Measurements from ENCODE around the gene TTC28. TPM values are rescaled to one million over a fixed set of nuclear protein-coding genes. Genes with fewer than 3 reads are reported as not detected.

The TTC28 gene
- total RNA-seq, 2 donors from 2014 or later, result 0.40 to 1.9 TPM

DNA sequence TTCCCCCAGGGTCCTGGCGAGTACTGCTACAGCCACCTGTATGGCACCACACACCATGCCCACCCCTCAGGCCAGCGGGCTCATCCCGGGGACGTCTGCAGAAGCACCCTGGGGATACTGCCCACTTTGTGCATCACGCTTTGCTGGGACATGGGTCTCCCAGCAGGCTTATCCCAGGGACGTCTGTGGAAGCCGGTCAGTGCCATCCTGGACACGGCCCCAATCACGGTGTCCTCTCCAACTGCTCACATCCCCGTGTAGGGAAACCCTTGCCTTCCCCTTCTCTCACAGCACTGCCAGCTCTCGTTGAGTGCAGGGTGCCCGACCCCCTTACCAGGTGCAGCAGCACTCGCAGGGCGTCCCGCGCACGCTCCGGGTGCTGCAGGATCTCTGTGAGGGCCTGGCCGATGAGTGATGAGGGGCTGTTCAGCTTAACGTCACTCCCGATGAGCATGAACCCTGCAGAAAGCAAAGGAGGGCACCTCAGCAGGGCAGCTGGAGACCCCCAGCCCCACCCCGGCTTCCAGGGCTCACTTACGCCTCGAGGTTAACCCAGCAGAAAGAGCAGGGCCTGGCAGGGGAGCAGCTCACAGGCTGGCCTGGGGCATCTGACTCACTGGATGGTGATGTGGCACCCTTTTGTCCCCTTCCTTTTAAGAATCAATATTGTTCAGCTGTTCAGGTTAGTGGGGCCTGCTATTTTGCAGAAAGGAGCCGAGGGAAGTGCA lies 683.7 kb downstream of the TTC28 start:
- DNase-seq (no peak), ATAC-seq (no peak)
- Mint-ChIP-seq H3K4me3 (no peak overlapping the region), H3K27ac (peak overlapping the region; percentile 56), H3K36me3 (ENCODE audit: low read depth) (no peaks in the 10 kb centered on the region), H3K4me1 (peaks cover 2% of the 10 kb centered on the region), H3K27me3 (peaks cover 1% of the 10 kb centered on the region)
- H3K9me3 ChIP-seq (ENCODE audit: control insufficient read depth, low read length, poor library complexity, severe bottlenecking), result no peaks in the 10 kb centered on the region

DNA sequence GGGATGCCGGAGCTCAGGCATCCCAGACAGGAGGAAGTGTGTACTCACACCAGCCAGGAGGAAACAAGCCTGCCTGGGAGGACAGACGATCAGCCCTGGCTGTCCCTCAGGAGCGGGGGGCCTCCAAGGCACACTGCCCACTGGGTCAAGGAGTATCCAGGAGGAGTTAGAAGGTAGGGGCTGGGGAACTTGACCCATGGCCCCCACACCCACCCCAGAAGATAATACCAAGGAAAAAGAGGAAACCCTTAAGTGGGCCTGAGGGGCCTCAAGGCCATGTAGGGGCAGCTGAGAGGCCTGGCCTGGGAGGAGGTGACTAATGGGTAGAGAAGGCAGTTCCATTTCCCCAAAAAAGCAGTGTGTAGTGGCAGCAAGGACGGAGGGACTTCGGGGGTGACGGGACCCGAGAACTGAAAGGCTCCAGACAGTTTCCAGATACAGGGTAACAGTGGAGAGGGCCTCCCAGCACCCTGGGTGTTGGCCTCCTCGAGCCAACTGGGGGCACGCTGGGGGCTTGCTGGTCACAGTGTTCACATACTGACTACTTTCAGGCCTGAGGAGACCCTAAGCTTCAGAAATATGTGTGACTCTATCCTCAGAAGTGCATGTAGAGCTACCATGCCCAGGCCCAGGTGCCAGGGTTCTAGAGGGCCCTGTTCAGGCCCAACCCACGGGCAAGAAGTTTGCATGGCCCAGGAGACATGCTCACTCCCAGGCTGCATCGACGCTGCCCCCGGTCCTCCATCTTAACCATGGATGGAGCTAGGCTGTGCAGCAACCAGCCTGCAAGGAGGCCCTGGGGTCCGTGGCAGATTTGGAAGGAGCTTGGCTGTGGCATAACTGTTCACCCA lies 684.9 kb downstream of the TTC28 start:
- no peak overlapping the region for H3K27ac Mint-ChIP-seq
- DNase-seq, result no peak
- H3K4me3 Mint-ChIP-seq, result no peak overlapping the region
- no peak for ATAC-seq
- peaks cover 2% of the 10 kb centered on the region for H3K4me1 Mint-ChIP-seq
- no peaks in the 10 kb centered on the region for H3K27me3 Mint-ChIP-seq
- no peaks in the 10 kb centered on the region for H3K9me3 ChIP-seq (ENCODE audit: control insufficient read depth, low read length, poor library complexity, severe bottlenecking)
- H3K36me3 Mint-ChIP-seq (ENCODE audit: low read depth), result no peaks in the 10 kb centered on the region

DNA sequence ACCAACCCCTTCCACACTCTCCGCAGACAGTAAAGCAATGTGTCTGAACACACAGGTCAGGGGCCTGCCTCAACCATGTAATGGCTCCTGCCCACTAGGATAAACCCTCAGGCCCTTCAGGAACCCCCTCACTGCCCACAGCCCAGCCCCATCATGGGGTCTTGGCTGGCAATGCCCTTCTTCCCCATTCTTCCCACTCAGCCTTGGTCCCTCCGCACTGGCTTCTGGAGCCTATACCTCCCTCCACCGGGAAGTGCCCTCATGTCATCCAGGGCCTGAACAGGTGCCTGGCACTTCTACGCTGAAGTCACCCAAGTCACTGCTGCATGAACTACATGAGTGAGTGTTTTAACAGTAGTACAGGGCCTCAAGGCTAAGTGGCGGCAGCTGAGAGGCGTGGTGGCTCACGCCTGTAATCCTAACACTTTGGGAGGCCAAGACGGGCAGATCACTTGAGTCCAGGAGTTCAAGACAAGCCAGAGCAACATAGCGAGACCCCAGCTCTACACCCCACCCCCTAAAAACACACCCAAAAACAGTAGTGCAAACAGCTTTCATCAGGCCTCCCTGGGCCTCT lies 685.8 kb downstream of the TTC28 start:
- H3K27ac Mint-ChIP-seq, result no peak overlapping the region

DNA sequence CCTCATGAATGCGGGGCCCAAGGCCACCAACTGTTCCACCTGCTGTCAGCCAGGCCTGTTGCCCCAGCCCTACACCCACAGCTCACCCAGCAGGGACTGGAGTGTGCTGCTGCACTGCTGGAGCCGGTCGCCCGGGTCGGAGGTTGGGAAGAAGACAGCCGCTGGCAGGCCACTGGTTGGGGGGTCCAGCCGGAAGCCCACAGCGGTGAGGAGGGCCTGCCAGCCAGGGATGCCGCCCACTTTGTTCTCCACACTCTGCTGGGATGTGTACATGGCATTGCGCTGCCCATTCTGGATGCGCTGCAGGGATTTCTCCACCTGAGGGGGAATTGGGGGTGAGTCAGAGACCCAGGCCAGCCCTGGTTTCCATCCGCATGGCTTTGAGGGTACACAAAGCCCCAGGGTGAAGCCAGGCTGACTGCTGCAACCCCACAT lies 686.4 kb downstream of the TTC28 start:
- DNase-seq, result no peak
- ATAC-seq, result no peak
- peaks cover 2% of the 10 kb centered on the region for H3K4me1 Mint-ChIP-seq
- H3K9me3 ChIP-seq (ENCODE audit: control insufficient read depth, low read length, poor library complexity, severe bottlenecking), result no peaks in the 10 kb centered on the region
- H3K27me3 Mint-ChIP-seq, result no peaks in the 10 kb centered on the region
- H3K27ac Mint-ChIP-seq, result no peak overlapping the region
- H3K4me3 Mint-ChIP-seq, result no peak overlapping the region
- H3K36me3 Mint-ChIP-seq (ENCODE audit: low read depth), result no peaks in the 10 kb centered on the region

More for the DNA sequence above, 685.8 kb downstream of the TTC28 start:
- H3K9me3 ChIP-seq (ENCODE audit: control insufficient read depth, low read length, poor library complexity, severe bottlenecking), result no peaks in the 10 kb centered on the region
- Mint-ChIP-seq H3K4me3 (no peak overlapping the region), H3K4me1 (peaks cover 2% of the 10 kb centered on the region), H3K27me3 (no peaks in the 10 kb centered on the region), H3K36me3 (ENCODE audit: low read depth) (no peaks in the 10 kb centered on the region)
- ATAC-seq, result no peak
- DNase-seq, result no peak

DNA sequence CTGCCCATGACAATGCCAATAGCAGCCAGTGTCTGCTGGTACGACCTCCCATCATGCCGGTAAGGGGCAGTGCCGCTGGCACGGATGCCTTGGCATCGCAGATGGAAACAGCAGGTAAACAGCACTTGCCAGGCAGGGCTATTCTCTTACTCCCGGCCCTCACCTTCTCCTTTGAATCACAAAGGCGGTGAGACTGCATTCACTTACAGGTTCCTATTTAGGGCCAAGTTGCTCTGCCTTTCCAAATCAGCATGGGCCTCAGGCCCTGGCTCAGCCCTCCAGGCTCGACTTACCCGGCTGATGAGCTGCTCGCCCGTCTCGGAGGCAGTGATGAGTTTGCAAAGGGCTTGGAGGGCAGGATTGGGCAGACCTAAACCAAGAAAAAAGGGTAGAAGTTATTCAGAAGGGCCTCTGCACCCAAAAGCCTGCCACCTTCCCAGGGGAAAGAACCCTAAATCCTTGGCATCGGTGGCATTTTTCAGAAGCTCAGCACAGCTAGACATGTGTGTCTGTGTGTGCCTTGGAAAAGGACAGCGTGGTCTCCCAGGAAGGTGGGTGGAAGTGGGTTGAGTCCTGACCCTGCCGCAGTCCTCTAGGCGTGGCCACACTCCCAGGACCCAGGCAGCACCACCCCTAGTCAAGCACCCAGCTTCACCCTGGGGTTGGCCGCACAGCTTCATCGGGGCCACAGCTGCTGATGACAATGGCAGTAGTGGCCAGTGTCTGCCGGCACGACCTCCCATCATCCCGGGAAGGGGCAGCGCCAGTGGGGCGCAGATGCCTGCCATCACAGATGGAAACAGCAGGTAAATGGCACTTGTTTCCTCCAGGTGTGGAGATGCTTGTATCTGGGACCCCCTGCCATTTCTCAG lies 687.1 kb downstream of the TTC28 start:
- DNase-seq, result no peak
- no peaks in the 10 kb centered on the region for H3K36me3 Mint-ChIP-seq (ENCODE audit: low read depth)
- H3K9me3 ChIP-seq (ENCODE audit: control insufficient read depth, low read length, poor library complexity, severe bottlenecking), result no peaks in the 10 kb centered on the region
- H3K27me3 Mint-ChIP-seq, result no peaks in the 10 kb centered on the region
- H3K4me1 Mint-ChIP-seq, result peaks cover 2% of the 10 kb centered on the region
- no peak for ATAC-seq
- no peak overlapping the region for H3K4me3 Mint-ChIP-seq
- no peak overlapping the region for H3K27ac Mint-ChIP-seq

DNA sequence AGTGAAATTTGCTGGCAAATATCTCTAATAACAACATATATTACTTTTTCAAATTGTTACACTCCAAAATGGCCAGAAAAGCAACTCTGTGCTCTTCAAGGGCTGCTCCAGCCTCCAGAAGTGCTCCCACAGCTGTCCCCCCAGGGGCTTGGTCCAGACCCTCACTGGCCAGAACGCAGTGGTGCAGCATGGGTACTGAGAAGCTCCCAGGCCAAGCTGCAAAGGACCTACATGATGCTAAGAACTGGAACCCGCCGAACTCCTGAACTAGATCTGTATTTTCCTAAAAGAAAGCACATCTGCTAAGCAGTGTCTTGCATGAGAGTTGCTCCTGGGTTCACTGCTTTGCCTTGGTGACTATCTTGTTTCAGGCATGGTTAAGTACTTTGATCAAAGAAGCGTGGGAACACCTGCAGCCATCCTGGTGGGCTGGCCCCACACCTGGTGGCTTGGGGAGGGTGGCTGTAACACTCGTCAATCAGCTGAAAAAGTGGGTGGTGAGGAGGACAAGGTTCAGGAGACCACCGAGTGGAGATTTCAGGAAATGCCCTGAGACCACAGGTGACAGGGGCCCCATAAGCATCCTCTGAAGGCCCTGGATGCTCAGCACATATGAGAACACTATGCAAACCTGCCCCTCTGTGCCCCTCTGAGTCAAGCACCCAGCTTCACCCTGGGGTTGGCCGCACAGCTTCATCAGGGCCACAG lies 687.9 kb downstream of the TTC28 start:
- Mint-ChIP-seq H3K4me3 (no peak overlapping the region), H3K27ac (no peak overlapping the region), H3K36me3 (ENCODE audit: low read depth) (no peaks in the 10 kb centered on the region), H3K4me1 (peaks cover 2% of the 10 kb centered on the region), H3K27me3 (no peaks in the 10 kb centered on the region)
- ATAC-seq (no peak), DNase-seq (no peak)
- no peaks in the 10 kb centered on the region for H3K9me3 ChIP-seq (ENCODE audit: control insufficient read depth, low read length, poor library complexity, severe bottlenecking)

DNA sequence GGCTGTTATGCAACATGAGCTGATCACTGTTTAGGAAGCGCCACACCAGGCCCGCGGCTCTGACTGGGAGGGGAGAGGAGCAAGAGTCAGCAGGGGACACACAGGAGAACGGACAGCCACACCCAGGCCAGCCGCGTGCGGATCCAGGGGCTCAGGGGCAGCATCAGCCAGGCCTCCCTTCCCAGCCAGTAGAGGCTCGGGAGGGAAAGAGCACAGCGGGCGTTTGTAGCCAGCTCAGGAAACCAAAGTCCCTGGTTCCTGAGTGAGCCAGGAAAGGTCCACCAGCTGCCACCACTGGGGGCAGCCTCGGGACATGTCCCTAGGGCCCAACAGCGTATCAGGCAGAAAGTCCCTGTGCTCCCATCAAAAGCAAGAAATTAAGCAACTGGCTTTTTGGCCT lies 688.8 kb downstream of the TTC28 start:
- Mint-ChIP-seq H3K27ac (no peak overlapping the region), H3K4me3 (no peak overlapping the region), H3K27me3 (no peaks in the 10 kb centered on the region), H3K4me1 (peaks cover 2% of the 10 kb centered on the region), H3K36me3 (ENCODE audit: low read depth) (peaks cover 2% of the 10 kb centered on the region)
- ATAC-seq, result no peak
- H3K9me3 ChIP-seq (ENCODE audit: control insufficient read depth, low read length, poor library complexity, severe bottlenecking), result no peaks in the 10 kb centered on the region
- no peak for DNase-seq

DNA sequence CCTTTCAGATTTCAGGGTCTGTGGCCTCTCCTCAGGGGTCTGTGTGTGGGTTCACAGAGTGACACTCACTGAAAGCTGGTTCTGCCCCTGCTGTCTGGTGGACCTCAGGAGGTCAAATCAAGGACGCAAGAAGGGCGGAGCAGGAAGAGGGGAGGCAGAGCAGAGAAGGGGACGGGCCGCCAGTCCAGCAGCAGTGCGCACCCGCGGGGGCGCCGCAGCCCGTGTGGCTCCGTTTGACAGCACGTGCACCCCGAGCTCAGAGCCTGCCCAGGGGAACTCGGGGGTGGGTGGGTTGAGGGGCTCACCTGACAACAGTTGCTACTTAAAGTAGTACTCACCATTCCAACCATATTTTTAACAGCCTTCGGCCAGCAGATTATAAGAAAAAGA lies 689.2 kb downstream of the TTC28 start:
- Mint-ChIP-seq H3K4me3 (no peak overlapping the region), H3K27me3 (no peaks in the 10 kb centered on the region), H3K27ac (no peak overlapping the region), H3K36me3 (ENCODE audit: low read depth) (peaks cover 2% of the 10 kb centered on the region), H3K4me1 (peaks cover 2% of the 10 kb centered on the region)
- ATAC-seq, result no peak
- no peak for DNase-seq
- H3K9me3 ChIP-seq (ENCODE audit: control insufficient read depth, low read length, poor library complexity, severe bottlenecking), result no peaks in the 10 kb centered on the region

DNA sequence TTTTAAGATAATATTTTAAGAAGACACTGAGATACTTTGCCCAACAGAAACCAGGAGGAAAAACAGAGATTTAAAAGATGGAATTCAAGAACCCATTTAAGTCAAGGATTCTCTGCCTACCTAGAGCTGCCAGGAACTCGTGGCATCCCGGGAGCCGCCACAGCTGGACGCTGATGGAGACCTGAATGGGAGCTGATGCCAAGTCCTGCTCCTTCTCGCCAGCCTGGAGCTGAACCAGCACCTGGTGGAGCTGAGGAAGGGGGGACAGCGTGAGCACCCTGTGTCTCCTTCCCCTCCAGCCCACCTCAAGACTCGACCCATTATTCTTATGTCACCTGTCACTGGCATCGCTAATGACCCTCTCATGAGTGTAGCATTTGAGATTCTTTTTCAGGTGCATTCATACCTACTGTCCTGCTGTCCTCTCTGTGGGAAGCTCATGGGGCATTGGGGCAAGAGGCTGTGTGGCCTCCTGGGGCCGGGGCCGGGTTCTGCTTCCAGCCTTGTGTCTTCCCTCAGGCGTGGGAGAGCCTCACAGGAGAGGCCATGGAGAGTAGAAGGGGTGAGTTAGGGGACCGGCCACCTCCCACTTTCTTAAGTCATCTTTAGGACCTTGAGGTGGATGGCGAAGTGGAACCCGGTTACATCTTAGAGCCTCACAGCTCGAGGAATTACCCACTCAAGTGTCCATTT lies 689.7 kb downstream of the TTC28 start:
- Mint-ChIP-seq H3K27me3 (no peaks in the 10 kb centered on the region), H3K36me3 (ENCODE audit: low read depth) (peaks cover 2% of the 10 kb centered on the region), H3K4me1 (peaks cover 2% of the 10 kb centered on the region), H3K27ac (no peak overlapping the region), H3K4me3 (no peak overlapping the region)
- H3K9me3 ChIP-seq (ENCODE audit: control insufficient read depth, low read length, poor library complexity, severe bottlenecking), result no peaks in the 10 kb centered on the region
- DNase-seq, result no peak
- no peak for ATAC-seq

DNA sequence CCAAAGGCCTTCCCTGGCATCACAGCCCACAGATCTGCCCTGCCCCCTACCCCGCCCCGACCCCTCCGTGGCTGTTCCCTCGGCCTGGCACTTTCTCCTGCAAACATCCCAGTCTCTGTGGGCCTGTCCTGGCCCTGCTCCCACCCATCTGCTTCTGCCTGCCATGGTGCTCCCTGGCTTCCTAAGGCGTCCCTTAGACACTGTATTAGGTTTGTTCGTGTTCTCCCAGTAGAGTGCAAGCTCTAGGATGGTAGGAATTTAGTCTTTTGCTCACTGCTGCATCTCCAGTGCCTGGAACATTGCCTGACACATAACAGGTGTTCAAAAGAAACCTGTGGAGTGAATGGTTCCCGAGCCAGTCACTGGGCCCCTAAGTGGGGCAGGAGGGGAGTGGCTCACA lies 690.9 kb downstream of the TTC28 start:
- DNase-seq (no peak), ATAC-seq (no peak)
- H3K36me3 Mint-ChIP-seq (ENCODE audit: low read depth), result peaks cover 2% of the 10 kb centered on the region
- H3K9me3 ChIP-seq (ENCODE audit: control insufficient read depth, low read length, poor library complexity, severe bottlenecking), result no peaks in the 10 kb centered on the region
- H3K4me1 Mint-ChIP-seq, result peaks cover 5% of the 10 kb centered on the region
- no peak overlapping the region for H3K4me3 Mint-ChIP-seq
- no peak overlapping the region for H3K27ac Mint-ChIP-seq
- H3K27me3 Mint-ChIP-seq, result no peaks in the 10 kb centered on the region

DNA sequence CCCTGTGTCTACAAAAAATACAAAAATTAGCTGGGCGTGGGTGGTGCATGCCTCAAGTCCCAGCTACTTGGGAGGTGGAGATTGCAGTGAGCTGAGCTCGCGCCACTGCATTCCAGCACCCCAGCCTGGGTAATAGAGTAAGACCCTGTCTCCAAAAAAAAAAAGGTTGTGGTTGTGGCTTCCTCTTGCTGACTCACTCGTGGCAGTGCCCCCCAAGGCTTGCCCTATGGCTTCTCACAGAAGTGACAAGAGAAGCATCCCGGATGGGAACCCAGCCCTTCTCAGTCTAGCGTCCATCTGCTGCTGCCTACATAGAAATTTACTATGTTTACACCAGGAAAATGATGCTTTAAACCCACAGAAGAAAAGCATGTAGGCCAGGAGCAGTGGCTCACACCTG lies 692.1 kb downstream of the TTC28 start:
- Mint-ChIP-seq H3K27ac (no peak overlapping the region), H3K36me3 (ENCODE audit: low read depth) (peaks cover 2% of the 10 kb centered on the region), H3K27me3 (no peaks in the 10 kb centered on the region), H3K4me1 (peaks cover 5% of the 10 kb centered on the region), H3K4me3 (no peak overlapping the region)
- no peaks in the 10 kb centered on the region for H3K9me3 ChIP-seq (ENCODE audit: control insufficient read depth, low read length, poor library complexity, severe bottlenecking)
- no peak for DNase-seq
- no peak for ATAC-seq

DNA sequence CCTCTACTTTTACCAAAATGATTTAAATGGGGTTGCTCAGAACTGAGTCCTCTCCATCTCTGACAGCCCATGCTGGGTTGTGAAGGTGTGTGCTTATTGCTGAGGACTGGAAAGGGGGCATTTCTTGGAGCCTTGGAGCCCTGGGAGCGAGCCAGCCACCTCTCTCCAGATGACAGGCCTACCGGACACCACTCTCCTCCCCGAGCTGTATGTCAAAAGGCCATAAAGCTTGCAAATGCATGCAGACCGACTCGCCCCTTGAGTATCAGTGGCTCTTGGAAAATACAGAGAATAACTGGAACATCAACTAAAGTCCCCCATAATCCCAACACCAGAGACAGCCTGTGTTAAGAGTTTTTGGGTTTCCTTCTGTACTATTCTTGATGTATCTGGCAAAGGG lies 692.7 kb downstream of the TTC28 start:
- H3K4me1 Mint-ChIP-seq, result peaks cover 5% of the 10 kb centered on the region
- peaks cover 4% of the 10 kb centered on the region for H3K36me3 Mint-ChIP-seq (ENCODE audit: low read depth)
- no peak for ATAC-seq
- H3K27ac Mint-ChIP-seq, result no peak overlapping the region
- no peak for DNase-seq
- H3K9me3 ChIP-seq (ENCODE audit: control insufficient read depth, low read length, poor library complexity, severe bottlenecking), result no peaks in the 10 kb centered on the region
- H3K27me3 Mint-ChIP-seq, result no peaks in the 10 kb centered on the region
- H3K4me3 Mint-ChIP-seq, result no peak overlapping the region
